Upper lobe of left lung (tissue), 6 donors: ENCODE measurements around the gene MRPL20. TPM values are rescaled to one million over a fixed set of nuclear protein-coding genes. Genes with fewer than 3 reads are reported as not detected.

Experiments
- ATAC-seq, 2 donors: fragments of 200-7000 bp; cut with Tn5 transposase; one replicate each; pipeline ENCODE4 v1.9.1; 2022; ENCODE audit warnings: mild to moderate bottlenecking in 2 of 2, moderate library complexity in 2 of 2; ENCODE audit not compliant: low FRiP score in 2 of 2
- DNase-seq, 2 donors: peaks; one replicate each; pipeline ENCODE4 v3.0.0-alpha.2; 2019 to 2020
- H3K27ac ChIP-seq, 4 donors: fragments of 200-600 bp; sonication (generic); one replicate each; pipeline ENCODE4 v1.5.1; 2016 to 2019
- H3K27me3 ChIP-seq, 4 donors: fragments of 200-600 bp; sonication (generic); one replicate each; pipeline ENCODE4 v1.5.1; 2017 to 2019
- H3K36me3 ChIP-seq, 4 donors: fragments of 200-600 bp; sonication (generic); one replicate each; pipeline ENCODE4 v1.5.1; 2016 to 2019
- H3K4me1 ChIP-seq, 4 donors: fragments of 200-600 bp; sonication (generic); one replicate each; pipeline ENCODE4 v1.5.1; 2018 to 2019
- H3K4me3 ChIP-seq, 4 donors: fragments of 200-600 bp; sonication (generic); one replicate each; pipeline ENCODE4 v1.5.1; 2017 to 2019; ENCODE audit warnings: mild to moderate bottlenecking in 2 of 4, moderate library complexity in 1 of 4
- H3K9me3 ChIP-seq, 4 donors: fragments of 200-600 bp; sonication (generic); one replicate each; pipeline ENCODE4 v1.5.1; 2018 to 2019
- CTCF ChIP-seq, 6 experiments: fragments of 450-650 bp in 4 of 6; fragments of 200-600 bp in 2 of 6; sonication (generic) in 2 of 6; IDR thresholded peaks; one replicate each; pipeline ENCODE4 v1.5.1; 2016 to 2019; ENCODE audit warnings: antibody characterized with exemption in 6 of 6
- EP300 ChIP-seq, 4 donors: sonication (generic); formaldehyde crosslinking; IDR thresholded peaks; one replicate each; pipeline ENCODE4 v1.5.1; 2017; ENCODE audit warnings: antibody characterized with exemption in 4 of 4, control low read depth in 2 of 4
- POLR2A ChIP-seq, 4 donors: fragments of 450-650 bp; IDR thresholded peaks; one replicate each; pipeline ENCODE4 v1.5.1; 2016 to 2017; ENCODE audit warnings: antibody characterized with exemption in 4 of 4, mild to moderate bottlenecking in 2 of 4
- POLR2AphosphoS5 ChIP-seq, 2 donors: sonication (generic); formaldehyde crosslinking; IDR thresholded peaks; one replicate each; pipeline ENCODE4 v1.5.1; 2017; ENCODE audit warnings: antibody characterized with exemption in 2 of 2
- WGBS, 2 donors: methylation state at CpG; one replicate each; pipeline ENCODE4 v1.1.5; 2017 to 2018; 5-methylcytosine and 5-hydroxymethylcytosine counted together
- total RNA-seq, 6 donors: library from RNA; depleted of rRNA in 4 of 6; stranded (reverse); fragments of >200 nt in 4 of 6; gene quantifications; one replicate each; pipeline versions ENCODE4 v1.1.0 to v1.2.1, GENCODE V29; 2016 to 2021
- donor health status: DM: no; HTN: no; CAD: no; lungs with moderate emphysema.
- donor health status: DM: no; HTN: yes; CAD: no; lungs with severe emphysema.

The MRPL20 gene
- total RNA-seq, 6 donors from 2014 or later, result 90.7 to 145 (median 101) TPM

- H3K4me3 ChIP-seq, result no peak overlapping the region
- peak; percentile 40 to 74 for DNase-seq
- peaks cover 53 to 74% (median 65%) of the 10 kb centered on the region in 4 donors for H3K4me1 ChIP-seq
- no peaks in the 10 kb centered on the region for H3K9me3 ChIP-seq
- no peaks in the 10 kb centered on the region for H3K36me3 ChIP-seq
- TF ChIP-seq POLR2A (IDR thresholded peaks at IDR 0.05) (no peak), CTCF (IDR thresholded peaks at IDR 0.05) (peak in 2 of 6 experiments; percentile 14 to 30), EP300 (IDR thresholded peaks at IDR 0.05) (no peak), POLR2AphosphoS5 (IDR thresholded peaks at IDR 0.05) (no peak)
- peak in 1 of 2 donors; percentile 17 for ATAC-seq
- WGBS, 2 donors, result 42 to 65% methylated on average over 9 to 10 of the region's 11 CpGs
- H3K27me3 ChIP-seq, result peaks cover 0 to 7% (median 0%) of the 10 kb centered on the region in 4 donors
- H3K27ac ChIP-seq, result no peak overlapping the region
Observed at GRCh38 chr1:1437904-1438376, 30.8 kb upstream of the MRPL20 start.

GRCh38 chr1:1437033-1437903 lies 30.2 kb upstream of the MRPL20 start:
- WGBS, 2 donors, result 77 to 85% methylated on average over 8 to 25 of the region's 31 CpGs
- peaks cover 0 to 7% (median 0%) of the 10 kb centered on the region in 4 donors for H3K27me3 ChIP-seq
- H3K27ac ChIP-seq, result no peak overlapping the region
- no peaks in the 10 kb centered on the region for H3K9me3 ChIP-seq
- TF ChIP-seq POLR2A (IDR thresholded peaks at IDR 0.05) (no peak), EP300 (IDR thresholded peaks at IDR 0.05) (no peak), POLR2AphosphoS5 (IDR thresholded peaks at IDR 0.05) (no peak), CTCF (IDR thresholded peaks at IDR 0.05) (no peak)
- peaks cover 60 to 78% (median 70%) of the 10 kb centered on the region in 4 donors for H3K4me1 ChIP-seq
- H3K4me3 ChIP-seq, result peak overlapping the region in 1 of 4 donors; percentile 57
- H3K36me3 ChIP-seq, result no peaks in the 10 kb centered on the region
- ATAC-seq (no peak), DNase-seq (peak in 1 of 2 donors; percentile 72)

GRCh38 chr1:1436630-1437032 lies 29.5 kb upstream of the MRPL20 start:
- peaks cover 62 to 78% (median 73%) of the 10 kb centered on the region in 4 donors for H3K4me1 ChIP-seq

GRCh38 chr1:1435911-1436629 lies 29.0 kb upstream of the MRPL20 start:
- peak overlapping the region; percentile 22 to 64 (median 56) for H3K4me3 ChIP-seq
- ATAC-seq (no peak), DNase-seq (peak in 1 of 2 donors; percentile 54)
- peaks cover 60 to 78% (median 72%) of the 10 kb centered on the region in 4 donors for H3K4me1 ChIP-seq
- no peaks in the 10 kb centered on the region for H3K9me3 ChIP-seq
- H3K27me3 ChIP-seq, result peaks cover 0 to 7% (median 0%) of the 10 kb centered on the region in 4 donors
- TF ChIP-seq CTCF (IDR thresholded peaks at IDR 0.05), result no peak
- TF ChIP-seq POLR2AphosphoS5 (IDR thresholded peaks at IDR 0.05), result no peak
- TF ChIP-seq POLR2A (IDR thresholded peaks at IDR 0.05), result no peak
- TF ChIP-seq EP300 (IDR thresholded peaks at IDR 0.05), result no peak
- H3K27ac ChIP-seq, result peak overlapping the region in 3 of 4 donors; percentile 50 to 87 (median 60)
- H3K36me3 ChIP-seq, result no peaks in the 10 kb centered on the region
- 17 to 19% methylated on average over 18 to 30 of the region's 40 CpGs for WGBS, 2 donors

More at GRCh38 chr1:1436630-1437032, 29.5 kb upstream of the MRPL20 start:
- Histone ChIP-seq H3K36me3 (no peaks in the 10 kb centered on the region), H3K4me3 (peak overlapping the region in 3 of 4 donors; percentile 56 to 64 (median 57)), H3K27ac (no peak overlapping the region), H3K9me3 (no peaks in the 10 kb centered on the region), H3K27me3 (peaks cover 0 to 7% (median 0%) of the 10 kb centered on the region in 4 donors)
- 66 to 83% methylated on average over 7 of the region's 7 CpGs for WGBS, 2 donors
- ATAC-seq (no peak), DNase-seq (no peak)
- no peak for TF ChIP-seq CTCF (IDR thresholded peaks at IDR 0.05)
